ENCODE data around the gene GRB7. TPM values are rescaled to one million over a fixed set of nuclear protein-coding genes. Genes with fewer than 3 reads are reported as not detected.
"Not testable (repeated sequence)": the region's sequence is repeated elsewhere in the genome, so short reads cannot be mapped to it uniquely, and the experiment has no call there.

The GRB7 gene
- total RNA-seq, 2 donors from 2014 or later = 22.4 to 40.9 TPM

- no peak overlapping the region for H3K4me3 ChIP-seq
- H3K27ac ChIP-seq = no peak overlapping the region
- no peaks in the 10 kb centered on the region for H3K9me3 ChIP-seq
- TF ChIP-seq CTCF (IDR thresholded peaks at IDR 0.05) = no peak
- DNase-seq = no peak
- H3K36me3 ChIP-seq = no peaks in the 10 kb centered on the region
- H3K9ac ChIP-seq (ENCODE audit: low read depth in 2 of 2, low read length in 2 of 2) = no peak overlapping the region
- intact Hi-C loops (cut with DNase I) = no loop called here
- H3K4me1 ChIP-seq = peaks cover under 1% of the 10 kb centered on the region
- no peaks in the 10 kb centered on the region for H3K27me3 ChIP-seq
Measured at GRCh38 chr17:39696731-39697130, 41.0 kb upstream of the GRB7 start.

- Histone ChIP-seq H3K36me3 (no peaks in the 10 kb centered on the region), H3K4me3 (no peak overlapping the region), H3K4me1 (peaks cover 4% of the 10 kb centered on the region), H3K27me3 (no peaks in the 10 kb centered on the region), H3K9me3 (no peaks in the 10 kb centered on the region), H3K27ac (no peak overlapping the region), H3K9ac (ENCODE audit: low read depth in 2 of 2, low read length in 2 of 2) (no peak overlapping the region)
- intact Hi-C loops (cut with DNase I) = no loop called here
- no peak for DNase-seq
- TF ChIP-seq CTCF (IDR thresholded peaks at IDR 0.05) = no peak
Measured at GRCh38 chr17:39697961-39698360, 39.8 kb upstream of the GRB7 start.

- H3K9me3 ChIP-seq; H3K36me3 ChIP-seq; H3K4me1 ChIP-seq; DNase-seq; intact Hi-C loops (cut with DNase I); H3K27me3 ChIP-seq: not testable (repeated sequence)
- Histone ChIP-seq H3K4me3 (peak overlapping the region; percentile 72), H3K27ac (peak overlapping the region; percentile 82), H3K9ac (ENCODE audit: low read depth in 2 of 2, low read length in 2 of 2) (peak overlapping the region; percentile 3 to 99)
Measured at GRCh38 chr17:39699157-39699817, 38.5 kb upstream of the GRB7 start.

- Histone ChIP-seq H3K4me3 (peak within 1 kb of the TSS; percentile 72), H3K27ac (peak within 1 kb of the TSS; percentile 82), H3K9ac (ENCODE audit: low read depth in 2 of 2, low read length in 2 of 2) (peak within 1 kb of the TSS; percentile 92 to 99), H3K36me3 (no peaks in the 10 kb centered on the region), H3K4me1 (peaks cover 7% of the 10 kb centered on the region), H3K9me3 (no peaks in the 10 kb centered on the region), H3K27me3 (no peaks in the 10 kb centered on the region)
- peak; percentile 90 for DNase-seq
- TF ChIP-seq CTCF (IDR thresholded peaks at IDR 0.05) = no peak
- intact Hi-C loops (cut with DNase I) = no loop called here
Measured at GRCh38 chr17:39699818-39700147, 38.0 kb upstream of the GRB7 start, which contains the start of gene ERBB2. Gene ERBB2, plus strand, starts transcription at chr17:39700064. Its CDS starts 175 bp downstream, at chr17:39700239.

GRCh38 chr17:39700148-39700987 lies 37.4 kb upstream of the GRB7 start:
- DNase-seq = no peak
- H3K4me1 ChIP-seq = peaks cover 12% of the 10 kb centered on the region

More at GRCh38 chr17:39700148-39700987, 37.4 kb upstream of the GRB7 start:
- Histone ChIP-seq H3K9ac (ENCODE audit: low read depth in 2 of 2, low read length in 2 of 2) (peak overlapping the region; percentile 92 to 99), H3K4me3 (peak overlapping the region; percentile 72), H3K27ac (peak overlapping the region; percentile 82), H3K27me3 (no peaks in the 10 kb centered on the region), H3K9me3 (no peaks in the 10 kb centered on the region), H3K36me3 (no peaks in the 10 kb centered on the region)
- TF ChIP-seq CTCF (IDR thresholded peaks at IDR 0.05) = no peak
- intact Hi-C loops (cut with DNase I) = no loop called here

Data from colonic mucosa (tissue), 4 donors.